AG09309 (cell line): ENCODE data around the gene NLRP6.
"Not testable (repeated sequence)": the region's sequence is repeated elsewhere in the genome, so short reads cannot be mapped to it uniquely, and the experiment has no call there.

ENCODE experiments used
- DNase-seq: peaks from one replicate; pipeline ENCODE4 v3.0.0-alpha.2; 2010; ENCODE audit warnings: low read depth
- H3K4me3 ChIP-seq: 2 replicates; pipeline ENCODE4 v1.5.1; 2011; ENCODE audit warnings: mild to moderate bottlenecking, low read depth, low read length, moderate library complexity; ENCODE audit not compliant: control insufficient read depth
- CTCF ChIP-seq: IDR thresholded peaks from 2 replicates; pipeline ENCODE4 v1.5.1; 2011; ENCODE audit warnings: mild to moderate bottlenecking, low read depth, low read length, inconsistent platforms; ENCODE audit not compliant: insufficient read depth, control insufficient read depth; ENCODE audit errors: missing control alignments

Gene NLRP6

GRCh38 chr11:282171-282570 lies 4.0 kb downstream of the NLRP6 start:
- no peak overlapping the region for H3K4me3 ChIP-seq
- TF ChIP-seq CTCF, result no peak
- no peak for DNase-seq

- no peak for TF ChIP-seq CTCF
- no peak for DNase-seq
- H3K4me3 ChIP-seq, result no peak overlapping the region
Measured at GRCh38 chr11:282630-283360, 4.6 kb downstream of the NLRP6 start.

- no peak for TF ChIP-seq CTCF
- DNase-seq, result no peak
Measured at GRCh38 chr11:283405-284104, 5.3 kb downstream of the NLRP6 start.

GRCh38 chr11:284105-285020 lies 6.2 kb downstream of the NLRP6 start:
- no peak for TF ChIP-seq CTCF
- no peak overlapping the region for H3K4me3 ChIP-seq
- no peak for DNase-seq

More at GRCh38 chr11:283405-284104, 5.3 kb downstream of the NLRP6 start:
- no peak overlapping the region for H3K4me3 ChIP-seq

- H3K4me3 ChIP-seq, result no peak overlapping the region
- no peak for DNase-seq
- TF ChIP-seq CTCF, result no peak
Measured at GRCh38 chr11:285021-285893, 7.0 kb downstream of the NLRP6 start.

- H3K4me3 ChIP-seq, result no peak overlapping the region
- no peak for TF ChIP-seq CTCF
- no peak for DNase-seq
Measured at GRCh38 chr11:285894-286220, 7.7 kb downstream of the NLRP6 start.

DNA sequence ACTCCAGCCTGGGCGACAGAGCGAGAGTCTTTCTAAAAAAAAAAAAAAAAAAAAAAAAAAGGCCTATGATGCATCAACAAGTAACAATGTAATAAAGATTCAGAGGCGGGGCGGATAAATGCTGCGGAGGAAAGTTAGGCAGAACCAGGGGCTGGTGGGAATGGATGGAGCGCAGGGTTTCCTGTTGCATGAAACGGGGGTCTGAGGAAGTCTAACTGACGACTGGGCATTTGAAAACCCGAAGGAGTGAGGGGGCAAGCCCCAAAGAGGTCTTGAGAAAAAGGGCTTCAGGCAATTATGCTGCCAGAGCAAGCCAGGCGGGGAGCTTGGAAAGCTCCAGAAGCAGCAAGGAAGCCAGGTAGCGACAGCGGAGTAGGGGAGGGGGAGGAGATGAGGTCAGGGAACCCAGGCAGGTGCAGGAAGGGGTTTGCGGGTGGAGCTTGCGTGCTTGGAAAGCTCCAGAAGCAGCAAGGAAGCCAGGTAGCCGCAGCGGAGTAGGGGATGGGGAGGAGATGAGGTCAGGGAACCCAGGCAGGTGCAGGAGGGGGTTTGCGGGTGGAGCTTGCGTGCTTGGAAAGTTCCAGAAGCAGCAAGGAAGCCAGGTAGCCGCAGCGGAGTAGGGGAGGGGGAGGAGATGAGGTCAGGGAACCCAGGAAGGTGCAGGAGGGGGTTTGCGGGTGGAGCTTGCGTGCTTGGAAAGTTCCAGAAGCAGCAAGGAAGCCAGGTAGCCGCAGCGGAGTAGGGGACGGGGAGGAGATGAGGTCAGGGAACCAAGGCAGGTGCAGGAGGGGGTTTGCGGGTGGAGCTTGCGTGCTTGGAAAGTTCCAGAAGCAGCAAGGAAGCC lies 9.0 kb downstream of the NLRP6 start:
- DNase-seq, H3K4me3 ChIP-seq: not testable (repeated sequence)
